ENCODE data around the gene PRELP.
"Not testable (repeated sequence)": the region's sequence is repeated elsewhere in the genome, so short reads cannot be mapped to it uniquely, and the experiment has no call there.

The PRELP gene

DNA sequence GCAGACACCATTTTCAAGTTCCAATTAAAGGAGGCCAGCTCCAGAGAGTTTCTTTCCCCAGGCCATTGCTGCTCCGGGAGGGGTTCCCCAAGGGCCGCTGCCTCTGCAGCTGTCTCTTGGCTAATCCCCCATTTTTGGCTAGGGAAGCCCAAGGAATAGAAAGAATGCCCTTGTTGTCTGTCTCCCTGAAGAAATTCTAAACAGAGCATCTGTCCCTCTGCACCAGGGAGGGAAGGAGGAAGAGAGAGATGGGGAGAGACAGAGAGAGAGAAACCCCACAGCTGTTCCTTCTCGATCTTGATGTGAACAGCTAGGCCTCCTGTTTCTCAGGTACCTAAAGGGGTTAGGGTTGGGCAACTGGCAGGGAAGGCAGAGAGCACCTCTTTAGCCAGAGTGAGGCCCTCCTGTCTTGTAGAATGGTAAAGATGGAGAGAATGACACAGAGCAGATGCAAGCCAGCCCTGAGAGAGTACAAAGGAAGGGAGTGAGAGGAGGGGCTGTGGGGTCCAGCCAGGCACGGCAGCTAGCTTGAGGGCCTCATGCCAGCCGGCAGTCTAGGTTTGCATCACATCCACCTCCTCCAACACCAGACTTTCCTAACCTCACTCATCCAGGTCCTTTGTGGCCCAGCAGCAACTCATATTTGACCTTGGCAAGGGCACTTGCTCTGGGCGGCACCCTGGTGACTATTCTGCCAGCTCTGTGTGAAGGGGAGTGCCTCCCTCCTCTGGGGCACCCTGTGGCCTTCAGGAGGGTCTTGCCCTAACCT lies 31.4 kb downstream of the PRELP start:
- no peak for DNase-seq (ENCODE audit: low spot score)

DNA sequence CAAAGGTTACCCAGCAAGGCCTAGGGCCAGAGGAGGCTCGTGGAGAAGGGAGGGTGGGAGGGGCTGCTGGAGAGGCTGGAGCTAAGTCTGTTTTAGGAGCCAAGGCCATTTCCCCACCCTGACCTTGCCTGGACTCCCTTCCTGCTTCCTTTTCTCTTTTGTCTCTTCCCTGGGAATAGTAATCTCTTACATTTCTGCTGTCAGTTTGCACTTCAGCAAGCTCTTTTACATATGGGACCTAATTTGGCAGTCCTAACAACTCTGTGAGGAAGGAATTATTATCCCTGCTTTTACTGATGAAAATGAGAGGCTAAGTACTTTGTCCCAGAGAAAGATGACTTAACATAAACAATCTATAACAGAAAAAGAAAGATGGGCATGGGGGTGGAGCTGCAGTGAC lies 32.2 kb downstream of the PRELP start:
- no peak for DNase-seq (ENCODE audit: low spot score)

DNA sequence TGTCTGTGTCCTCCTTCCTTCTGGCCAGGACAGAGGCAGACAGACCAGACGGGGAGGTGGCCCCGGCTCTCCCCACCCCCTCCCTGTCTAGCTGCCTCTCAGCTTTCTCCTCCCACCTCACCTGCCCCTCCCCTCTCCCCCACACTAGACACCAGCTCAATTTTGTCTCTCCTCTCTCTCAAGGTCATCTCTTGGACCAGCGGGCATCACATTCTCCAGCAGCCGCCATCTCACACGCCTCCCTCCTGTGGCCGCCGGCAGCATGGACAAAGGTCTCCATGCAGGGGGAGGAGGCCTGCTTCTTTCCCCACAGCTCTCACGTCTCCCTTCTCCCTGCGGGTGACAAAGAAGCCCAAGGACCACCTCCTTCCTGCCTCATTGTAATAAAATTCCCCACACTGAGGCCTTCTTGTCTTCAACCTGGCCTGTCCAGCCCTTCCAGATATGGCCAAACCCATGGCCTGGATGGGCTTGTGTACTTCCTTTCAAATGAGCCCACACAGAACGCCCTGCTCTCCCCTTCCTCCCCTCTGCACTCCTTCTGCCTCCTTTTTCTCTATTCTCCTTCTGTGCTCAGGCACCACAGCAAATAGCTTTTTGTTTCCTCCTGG lies 33.0 kb downstream of the PRELP start:
- DNase-seq (ENCODE audit: low spot score): no peak

DNA sequence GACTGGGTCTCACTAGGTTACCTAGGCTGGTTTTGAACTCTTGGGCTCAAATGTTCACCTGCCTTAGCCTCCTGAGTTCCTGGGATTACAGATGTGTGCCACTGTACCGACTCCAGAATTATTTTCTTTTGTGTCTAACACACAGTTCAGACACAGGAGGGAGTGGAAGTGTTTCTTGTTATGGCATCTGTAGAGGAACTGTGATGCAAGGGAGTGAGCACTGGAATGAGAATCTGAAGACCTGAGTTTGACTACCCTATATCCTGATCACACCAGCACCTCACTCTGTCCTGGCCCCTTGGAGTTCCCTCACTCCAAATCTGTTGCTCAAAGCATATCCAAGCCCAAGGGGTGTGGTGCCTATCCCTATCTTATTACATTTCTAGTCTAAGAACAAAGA lies 33.5 kb downstream of the PRELP start:
- no peak for DNase-seq (ENCODE audit: low spot score)

DNA sequence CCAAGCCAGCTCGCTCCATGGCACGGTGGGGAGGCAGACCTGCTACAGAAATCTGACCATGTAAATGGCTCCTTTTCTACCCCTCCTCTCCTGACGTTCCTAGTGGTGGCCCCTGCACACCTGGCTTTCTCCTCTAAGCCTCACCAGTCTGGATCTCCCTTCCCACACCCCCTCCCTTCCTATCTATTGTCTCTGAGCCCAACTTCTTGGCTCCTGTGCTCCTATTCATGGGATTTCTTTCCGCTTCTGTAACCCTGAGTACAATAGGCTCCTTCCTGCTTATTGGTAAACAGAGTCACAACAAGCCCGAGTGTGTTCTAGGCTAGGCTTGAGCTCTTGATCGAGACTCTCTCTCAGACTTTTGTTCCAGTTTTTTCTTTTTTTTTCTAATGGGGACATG lies 35.9 kb downstream of the PRELP start:
- DNase-seq (ENCODE audit: low spot score): no peak

DNA sequence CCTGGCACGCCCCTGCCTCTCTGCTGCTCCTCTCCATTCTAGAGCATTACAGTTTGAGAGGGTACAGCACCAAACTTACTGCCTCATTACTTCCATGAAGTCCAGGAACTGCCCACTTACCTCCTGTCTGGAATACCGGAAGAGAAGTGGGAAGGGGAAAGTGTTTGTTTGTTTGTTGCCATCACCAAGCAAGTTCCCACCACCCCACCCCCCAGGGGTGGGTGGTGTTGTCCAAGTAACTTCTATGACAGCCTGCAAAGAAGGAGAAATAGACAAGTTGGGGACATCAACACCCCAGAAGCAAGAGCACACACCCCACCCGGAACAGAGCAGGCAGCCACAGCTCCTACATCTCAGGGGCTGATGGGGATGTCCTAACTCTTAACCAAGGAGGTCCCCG lies 36.3 kb downstream of the PRELP start:
- DNase-seq (ENCODE audit: low spot score): no peak

DNA sequence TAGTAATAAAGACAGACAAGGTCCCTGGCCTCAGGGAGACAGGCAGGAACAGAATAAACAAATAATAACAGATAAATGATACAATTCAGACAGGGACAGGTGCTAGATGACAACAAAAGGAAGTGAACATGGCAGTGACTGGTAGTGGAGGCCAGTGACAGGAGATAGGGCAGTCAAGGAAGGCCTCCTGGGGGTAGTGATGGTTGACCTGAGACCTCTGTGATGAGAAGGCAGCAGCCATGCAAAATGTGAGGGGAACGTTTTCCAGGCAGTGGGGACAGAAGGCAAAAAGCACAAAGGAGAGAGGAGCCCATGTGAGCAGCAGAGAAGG lies 36.9 kb downstream of the PRELP start:
- DNase-seq (ENCODE audit: low spot score): no peak

DNA sequence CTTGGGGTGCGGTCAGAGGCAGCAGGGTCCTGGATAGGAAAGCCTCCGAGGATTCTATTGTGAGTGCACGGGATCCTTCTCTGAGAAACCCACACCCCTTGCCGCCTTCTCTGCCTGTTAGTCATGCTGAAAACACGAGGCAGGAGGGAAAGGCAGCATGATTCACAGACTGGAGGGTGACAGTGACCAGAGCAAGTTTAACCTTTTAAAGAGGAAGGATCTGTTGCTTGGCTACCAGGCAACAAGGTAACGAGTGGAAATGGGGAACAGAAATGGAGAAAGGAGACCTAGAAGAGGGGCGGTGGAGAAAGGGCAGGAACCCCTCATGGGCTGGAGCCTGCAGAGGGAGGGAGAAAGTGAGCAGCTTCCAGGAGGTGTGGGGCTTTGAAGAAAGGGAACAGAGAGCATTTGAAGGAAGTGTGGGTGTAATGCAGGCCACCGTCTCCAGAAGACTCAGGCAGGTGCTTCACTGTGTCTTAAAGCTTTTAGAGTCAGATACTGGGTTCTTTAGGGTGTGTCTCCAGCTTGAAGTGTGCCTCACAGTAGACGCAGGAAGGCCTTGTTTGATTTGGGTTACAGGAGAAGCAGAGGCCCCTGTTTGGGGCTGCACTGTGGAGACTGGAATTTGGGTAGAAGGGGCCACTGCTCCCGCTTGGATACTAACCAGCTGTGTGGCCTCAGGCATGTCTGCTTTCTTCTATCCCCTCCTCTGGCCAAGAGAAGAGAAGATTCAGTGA lies 37.4 kb downstream of the PRELP start:
- DNase-seq (ENCODE audit: low spot score): peak; percentile 83

DNA sequence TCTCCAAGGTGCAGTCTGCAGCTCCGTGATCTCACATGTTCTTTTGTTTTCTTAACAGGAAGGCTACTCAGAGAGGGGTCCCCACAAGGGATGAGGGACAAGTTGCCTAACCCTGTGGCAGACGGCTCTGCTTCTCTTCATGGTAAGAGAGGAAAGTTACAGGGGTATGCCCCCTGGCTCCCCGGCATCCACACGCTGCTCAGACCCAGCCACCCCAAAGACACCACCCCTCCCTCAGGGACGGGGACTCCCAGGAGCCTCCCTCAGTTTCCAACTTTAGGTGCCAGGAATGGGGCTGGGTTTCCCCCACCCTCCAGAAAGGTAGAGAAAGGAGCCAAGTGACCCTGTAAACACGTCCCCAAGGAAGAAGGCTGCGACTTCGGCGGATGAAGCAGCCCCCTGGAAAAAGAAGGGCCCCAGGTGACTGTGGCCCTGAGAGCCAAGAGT lies 38.0 kb downstream of the PRELP start:
- DNase-seq (ENCODE audit: low spot score): no peak

DNA sequence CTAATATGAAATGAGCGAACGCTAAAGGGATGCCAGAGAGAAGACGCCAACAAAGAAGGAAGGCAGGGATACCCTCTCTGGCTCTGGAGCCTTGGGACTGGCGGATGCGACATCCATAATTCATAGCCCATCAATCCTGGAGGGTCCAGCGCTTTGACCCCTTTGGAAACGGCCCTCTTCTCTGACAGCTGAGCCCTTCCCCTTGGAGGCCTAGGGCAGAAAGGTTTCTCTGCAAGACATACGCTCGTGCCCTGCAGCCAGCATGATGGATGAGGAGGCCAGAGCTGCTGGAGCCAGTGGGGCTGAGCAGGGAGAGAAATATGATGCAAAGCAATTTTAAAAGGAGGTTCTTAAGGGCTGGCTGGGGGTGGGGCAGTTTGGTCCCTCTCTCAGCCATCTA lies 40.6 kb downstream of the PRELP start:
- no peak for DNase-seq (ENCODE audit: low spot score)

DNA sequence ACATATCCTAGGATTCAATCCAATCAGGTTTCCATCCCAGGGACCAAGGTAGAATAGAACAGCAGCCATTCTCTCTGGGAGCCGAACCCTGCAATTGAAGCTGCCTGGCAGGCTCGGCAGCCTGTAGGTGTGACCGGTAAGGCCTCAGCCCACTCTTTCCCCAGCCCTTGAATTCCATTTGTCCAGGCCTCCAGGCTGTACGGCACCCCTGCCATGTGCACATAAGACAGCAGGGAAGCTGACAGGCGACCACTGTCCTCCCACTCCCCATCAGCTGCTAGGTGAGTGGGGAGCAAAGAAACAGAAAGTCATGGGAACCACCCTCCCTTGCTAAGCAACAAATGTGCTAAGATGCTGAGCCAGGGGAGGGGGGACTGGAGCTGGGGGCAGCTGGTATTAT lies 41.3 kb downstream of the PRELP start:
- no peak for DNase-seq (ENCODE audit: low spot score)

DNA sequence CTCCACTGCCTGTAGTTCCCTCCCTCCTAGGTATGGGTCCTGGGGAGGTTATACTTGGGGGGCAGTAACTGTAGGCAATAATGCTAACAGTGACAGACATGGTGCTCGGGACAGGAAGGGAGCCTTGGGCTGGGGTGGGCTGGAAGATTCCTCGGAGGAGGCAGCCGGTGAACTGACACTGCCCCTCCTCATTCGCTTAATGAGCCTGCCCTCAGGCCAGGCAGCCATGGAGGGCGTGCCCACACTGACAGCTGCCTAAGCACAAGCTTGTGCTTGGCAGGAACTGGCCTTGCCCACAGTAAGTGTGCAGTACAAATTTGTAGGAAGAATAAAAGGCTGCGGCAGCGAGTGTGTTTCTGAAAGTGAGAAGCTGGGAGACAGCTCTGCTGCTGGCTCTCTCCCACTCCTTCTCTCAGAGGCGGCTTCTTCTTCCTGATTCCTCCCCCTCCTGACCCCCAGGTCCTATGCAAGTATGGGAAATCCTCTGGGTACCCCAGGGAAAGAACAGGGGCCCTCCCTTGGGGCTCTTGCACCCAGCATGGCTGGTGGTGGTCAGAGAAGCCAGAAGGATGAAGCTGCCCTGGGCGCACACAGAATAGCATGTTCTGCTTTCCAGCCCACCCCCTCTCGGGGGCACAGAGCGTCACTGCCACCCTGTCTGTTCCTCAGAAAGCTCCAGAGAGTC lies 42.0 kb downstream of the PRELP start:
- no peak for DNase-seq (ENCODE audit: low spot score)

DNA sequence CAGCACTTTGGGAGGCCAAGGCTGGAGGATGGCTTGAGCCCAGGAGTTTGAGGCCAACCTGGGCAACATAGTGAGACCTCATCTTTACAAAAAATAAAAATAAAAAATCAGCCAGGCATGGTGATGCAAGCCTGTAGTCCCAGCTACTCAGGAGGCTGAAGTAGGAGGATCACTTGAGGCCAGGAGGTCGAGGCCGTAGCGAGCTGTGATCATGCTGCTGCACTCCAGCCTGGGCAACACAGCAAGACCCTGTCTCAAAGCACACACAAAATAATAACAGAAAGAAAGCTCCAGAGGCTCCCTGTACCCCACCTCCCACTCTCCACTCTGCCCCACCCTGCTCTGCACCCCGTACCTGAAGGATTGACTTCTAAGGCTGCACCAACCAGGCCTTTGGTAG lies 42.5 kb downstream of the PRELP start:
- DNase-seq (ENCODE audit: low spot score): not testable (repeated sequence)

DNA sequence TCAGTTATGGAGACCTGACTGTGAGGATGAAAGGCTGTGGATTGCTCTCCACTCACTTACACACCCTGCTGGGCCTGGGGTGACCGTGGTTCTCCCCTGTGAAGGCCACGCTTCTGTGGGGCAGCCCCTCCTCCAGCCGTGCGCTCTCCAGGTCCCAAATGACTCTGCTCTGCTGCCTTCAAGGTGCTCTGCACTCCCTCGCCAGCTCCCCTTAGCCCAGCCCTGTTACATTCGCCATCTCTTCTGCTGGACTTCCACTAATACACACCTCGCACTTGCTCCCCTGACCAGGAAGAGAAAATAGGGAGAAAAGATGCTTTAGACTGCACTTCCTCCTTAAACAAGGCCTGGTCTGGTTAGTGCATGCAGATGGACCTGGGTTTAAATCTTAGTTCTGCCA lies 42.9 kb downstream of the PRELP start:
- no peak for DNase-seq (ENCODE audit: low spot score)

DNA sequence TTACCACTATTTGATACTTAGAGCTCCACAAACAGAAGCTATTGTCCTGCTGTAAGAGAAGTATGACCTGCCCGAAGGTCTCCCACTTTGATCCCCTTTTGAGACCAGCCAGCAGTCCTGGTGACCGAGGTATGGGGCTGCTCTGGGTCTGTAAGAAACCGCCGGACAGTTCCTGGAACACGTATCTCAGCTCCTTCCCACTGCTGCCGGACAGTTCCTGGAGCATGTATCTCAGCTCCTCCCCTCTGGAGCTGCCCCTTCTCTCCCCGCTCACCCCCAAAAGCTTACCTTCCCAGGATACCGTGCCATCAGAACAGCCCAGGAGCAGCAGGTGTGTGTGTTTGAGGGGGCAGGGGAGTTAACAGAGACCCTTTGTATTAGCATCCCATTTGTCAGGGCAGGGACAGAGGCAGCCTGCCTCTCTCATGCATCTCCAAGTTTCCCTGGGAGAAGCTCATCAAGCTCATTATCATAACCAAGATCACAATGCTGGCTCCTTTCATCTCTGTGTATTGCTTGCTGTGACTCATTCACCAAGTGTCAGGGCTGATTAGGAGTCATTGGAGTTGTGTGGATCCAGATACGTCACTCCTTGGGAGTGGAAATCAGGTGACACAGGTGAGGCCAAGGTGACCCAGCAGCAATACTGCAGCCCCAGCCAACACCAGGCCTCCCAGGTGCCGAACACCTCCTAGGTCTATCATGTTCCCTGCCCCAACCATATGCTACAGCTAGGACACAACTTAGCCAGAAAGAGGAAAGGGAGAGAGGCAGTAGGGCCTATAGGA lies 43.6 kb downstream of the PRELP start:
- peak; percentile 29 for DNase-seq (ENCODE audit: low spot score)

DNA sequence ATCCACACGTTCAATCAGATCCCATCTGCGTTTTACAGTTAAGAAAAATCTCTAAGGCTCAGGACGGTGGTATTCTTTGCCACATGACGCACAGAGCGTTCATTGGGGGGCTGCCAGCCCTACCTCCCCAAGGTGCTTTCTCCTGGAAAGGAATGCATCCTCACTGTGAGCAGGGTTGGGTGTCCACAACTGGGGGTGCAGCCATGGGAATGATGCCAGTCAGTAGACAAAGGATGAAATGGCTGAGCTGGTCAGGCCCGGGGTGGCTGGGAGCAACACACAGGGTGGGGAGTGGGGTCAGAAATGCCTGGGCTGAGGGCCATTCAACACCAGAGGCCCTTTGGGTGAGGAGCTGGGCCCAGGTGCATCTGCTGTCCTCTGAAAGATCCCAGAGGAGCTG lies 44.3 kb downstream of the PRELP start:
- no peak for DNase-seq (ENCODE audit: low spot score)

DNA sequence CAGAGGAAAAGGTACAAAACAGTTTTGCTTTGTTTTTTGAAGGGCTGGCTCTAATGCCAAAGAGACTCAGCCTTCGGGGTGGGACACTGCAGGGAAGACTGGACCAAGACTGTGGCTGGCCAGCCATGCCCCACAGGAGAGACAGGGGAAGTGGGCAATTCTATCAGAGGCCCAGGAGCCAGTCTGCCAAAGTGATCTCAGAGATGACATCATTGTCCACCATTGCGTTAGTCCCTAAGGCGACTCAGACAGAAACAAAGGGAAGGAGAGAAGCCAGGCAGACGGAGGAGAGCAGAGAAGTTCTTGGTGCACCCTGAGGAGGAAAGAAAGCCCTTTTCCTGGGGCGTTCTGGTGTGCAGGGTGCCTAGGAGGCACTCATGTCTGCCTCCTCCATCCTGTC lies 44.7 kb downstream of the PRELP start:
- no peak for DNase-seq (ENCODE audit: low spot score)

DNA sequence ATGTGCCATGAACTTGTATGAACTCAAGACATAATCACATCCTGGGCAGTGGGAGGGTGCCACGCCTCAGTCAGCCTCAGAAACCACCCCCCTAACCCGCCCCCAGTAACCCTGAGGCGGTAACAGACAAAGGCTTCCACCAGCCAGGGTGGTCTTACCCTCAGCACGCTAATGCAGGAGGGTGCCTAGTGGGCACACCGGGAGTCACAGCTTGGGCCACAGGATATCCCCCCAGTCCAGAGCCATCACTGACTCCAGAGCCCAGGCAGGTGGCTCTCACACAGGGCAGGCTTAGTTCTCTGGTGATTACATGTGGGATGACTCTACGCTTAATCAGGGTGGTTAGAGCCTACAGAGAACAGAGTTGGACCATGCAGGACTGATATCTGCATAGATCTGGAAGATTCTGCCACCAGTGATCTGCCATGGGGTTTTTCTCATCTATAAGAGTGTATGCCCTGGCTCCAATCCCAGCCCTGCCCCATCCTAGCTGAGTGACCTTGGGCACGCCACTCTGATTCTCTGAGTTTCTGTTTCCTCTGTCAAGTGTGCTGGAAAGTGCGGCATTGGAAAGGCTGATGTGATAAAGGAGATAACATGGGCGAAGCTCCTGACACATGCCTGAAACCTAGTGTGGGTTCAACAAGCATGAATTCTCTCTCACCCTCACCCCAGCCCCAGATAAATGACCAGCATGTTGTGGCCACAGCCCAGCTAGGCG lies 45.6 kb downstream of the PRELP start:
- no peak for DNase-seq (ENCODE audit: low spot score)

DNA sequence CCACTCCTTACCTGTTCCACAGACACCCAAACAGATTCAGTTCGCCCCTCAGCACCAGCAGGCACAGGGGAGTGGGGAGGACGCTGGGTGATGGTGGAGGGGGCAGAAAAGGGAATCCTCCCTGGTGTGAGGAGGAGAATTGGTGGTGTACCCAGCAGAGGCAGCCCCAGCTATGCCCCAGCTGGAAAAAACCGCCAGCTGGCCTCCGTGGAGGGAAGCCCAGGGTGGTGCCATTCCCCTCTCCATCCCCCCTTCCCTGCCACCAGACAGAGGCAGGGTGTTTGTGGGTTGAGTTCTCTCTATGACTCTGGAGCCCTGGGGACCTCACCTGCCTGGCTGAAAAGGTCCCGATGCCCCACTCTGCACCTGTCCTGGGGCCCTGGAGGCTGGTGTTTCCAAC lies 46.2 kb downstream of the PRELP start:
- DNase-seq (ENCODE audit: low spot score): no peak

DNA sequence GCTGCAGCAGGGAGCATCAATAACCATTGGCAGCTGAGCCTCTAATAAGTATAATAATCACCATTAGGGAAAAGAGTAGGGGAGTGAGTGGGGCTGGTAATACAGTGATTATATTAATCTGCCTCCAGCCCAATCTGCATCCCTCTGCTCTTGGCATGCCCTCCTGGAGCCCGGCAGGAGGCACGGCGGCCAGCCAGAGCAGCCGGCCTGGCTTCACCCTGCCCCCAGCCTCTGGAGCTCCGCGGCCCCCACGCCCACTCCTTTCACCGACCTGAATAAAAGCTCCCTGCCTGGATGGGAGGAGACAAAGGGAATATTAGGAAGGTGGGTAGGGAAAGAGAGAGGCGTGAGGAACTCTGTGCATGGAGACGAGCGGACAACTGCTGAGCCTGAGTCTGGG lies 46.6 kb downstream of the PRELP start:
- DNase-seq (ENCODE audit: low spot score): no peak

DNA sequence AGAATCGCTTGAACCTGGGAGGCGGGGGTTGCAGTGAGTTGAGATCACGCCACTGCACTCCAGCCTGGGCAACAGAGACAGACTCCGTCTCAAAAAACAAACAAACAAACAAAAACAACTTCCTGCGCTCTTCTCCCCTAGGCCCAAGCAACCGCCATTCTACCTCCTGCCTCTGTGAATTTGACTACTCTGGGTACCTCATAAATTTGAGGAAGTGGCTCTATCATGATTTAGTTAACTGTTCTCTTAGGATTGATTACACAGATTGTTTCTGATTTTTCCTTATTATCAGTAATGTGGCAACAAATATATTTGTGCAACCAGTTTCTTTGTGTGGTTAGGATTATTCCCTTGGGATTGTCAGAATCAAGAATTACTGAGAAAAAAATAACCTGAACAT lies 48.1 kb downstream of the PRELP start:
- no peak for DNase-seq (ENCODE audit: low spot score)

Data from SW480 (cell line).